ENCODE measurements around the gene TBL1XR1.

TBL1XR1 gene

GRCh38 chr3:177197041-177197726, at the start of gene TBL1XR1:
Gene TBL1XR1 (minus strand): TSS chr3:177197482. CDS start chr3:177064977, 132,505 bp downstream.
- DNase-seq (ENCODE audit: low read depth in 2 of 2): peak; percentile 60 to 70

DNA sequence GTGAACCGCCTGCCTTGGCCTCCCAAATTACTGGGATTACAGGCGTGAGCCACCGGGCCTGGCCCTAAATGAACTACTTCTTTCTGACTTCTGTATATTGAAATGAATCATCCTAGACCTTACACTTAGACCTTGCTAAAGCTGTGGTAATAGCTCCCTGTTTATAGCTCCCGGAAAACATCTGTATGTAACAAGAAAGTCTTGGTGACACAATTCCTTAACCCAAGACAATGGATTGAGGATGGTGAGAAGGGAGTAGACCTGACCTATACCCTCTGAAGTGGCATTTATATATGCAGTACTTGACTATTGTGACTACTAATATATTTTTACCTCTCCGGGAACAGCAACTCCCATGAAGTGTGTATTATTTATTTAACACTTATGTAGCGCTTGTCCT, 48.0 kb upstream of the TBL1XR1 start:
- DNase-seq (ENCODE audit: low read depth in 2 of 2): no peak

- DNase-seq (ENCODE audit: low read depth in 2 of 2): no peak
Observed at GRCh38 chr3:177244606-177245005, 47.3 kb upstream of the TBL1XR1 start.

- no peak for DNase-seq (ENCODE audit: low read depth in 2 of 2)
Observed at GRCh38 chr3:177238686-177239216, 41.5 kb upstream of the TBL1XR1 start.

GRCh38 chr3:177237206-177237605, 39.9 kb upstream of the TBL1XR1 start:
- DNase-seq (ENCODE audit: low read depth in 2 of 2): no peak

DNA sequence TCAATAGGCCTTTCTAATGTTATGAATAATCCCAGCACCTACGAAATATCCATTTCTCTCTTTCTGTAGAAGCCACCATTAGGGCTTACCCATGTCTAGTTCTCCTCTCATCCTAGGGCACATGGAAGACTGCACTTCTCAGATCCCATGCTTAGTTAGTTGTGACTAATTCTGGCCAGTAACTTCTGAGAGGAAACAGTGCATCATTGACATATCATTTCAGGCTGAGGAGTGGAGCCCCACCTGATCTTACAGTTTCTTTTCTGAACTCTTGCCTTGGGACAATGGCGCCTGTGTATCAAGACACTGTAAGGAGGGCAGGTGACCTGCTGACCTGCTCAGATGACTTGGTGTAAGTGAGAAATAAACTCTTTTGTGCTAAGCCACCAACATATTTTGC, 39.4 kb upstream of the TBL1XR1 start:
- DNase-seq (ENCODE audit: low read depth in 2 of 2): no peak

GRCh38 chr3:177234121-177234520, 36.8 kb upstream of the TBL1XR1 start:
- no peak for DNase-seq (ENCODE audit: low read depth in 2 of 2)

DNA sequence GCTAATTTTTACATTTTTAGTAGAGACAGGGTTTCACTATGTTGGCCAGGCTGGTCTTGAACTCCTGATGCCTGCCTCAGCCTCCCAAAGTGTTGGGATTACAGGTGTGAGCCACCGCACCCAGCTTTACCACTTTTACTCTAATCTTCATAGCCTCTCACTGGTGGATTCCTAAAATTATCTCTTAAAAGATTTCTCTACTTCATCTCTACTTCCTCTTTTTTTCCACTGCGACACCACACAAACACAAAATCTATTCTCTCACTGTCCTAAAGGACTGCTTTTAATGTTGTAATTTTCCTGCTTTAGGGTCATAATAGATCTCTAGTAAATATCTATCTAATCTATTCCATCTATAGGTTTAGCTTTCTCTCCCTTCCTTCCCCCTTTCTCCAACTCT, 34.0 kb upstream of the TBL1XR1 start:
- no peak for DNase-seq (ENCODE audit: low read depth in 2 of 2)

- DNase-seq (ENCODE audit: low read depth in 2 of 2): no peak
Observed at GRCh38 chr3:177230641-177231040, 33.4 kb upstream of the TBL1XR1 start.

DNA sequence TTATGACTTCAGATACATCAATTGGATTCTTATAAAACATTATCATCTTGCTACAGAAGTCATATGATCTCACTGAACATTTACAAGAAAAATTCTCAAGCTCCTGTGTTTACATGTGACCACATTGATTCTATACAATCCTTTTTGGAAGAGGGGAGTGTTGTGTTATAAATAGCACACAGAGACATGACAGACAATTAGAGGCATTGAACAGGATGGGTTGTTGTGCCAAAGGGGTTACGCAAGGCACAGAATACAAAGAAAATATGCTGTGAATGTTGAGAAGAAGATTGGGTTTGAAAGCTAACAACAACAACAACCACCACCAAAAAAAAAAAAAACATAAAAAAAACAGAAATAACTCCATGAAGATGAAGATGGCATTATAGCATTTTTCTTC, 32.5 kb upstream of the TBL1XR1 start:
- no peak for DNase-seq (ENCODE audit: low read depth in 2 of 2)

GRCh38 chr3:177228601-177229190, 31.4 kb upstream of the TBL1XR1 start:
- no peak for DNase-seq (ENCODE audit: low read depth in 2 of 2)

DNA sequence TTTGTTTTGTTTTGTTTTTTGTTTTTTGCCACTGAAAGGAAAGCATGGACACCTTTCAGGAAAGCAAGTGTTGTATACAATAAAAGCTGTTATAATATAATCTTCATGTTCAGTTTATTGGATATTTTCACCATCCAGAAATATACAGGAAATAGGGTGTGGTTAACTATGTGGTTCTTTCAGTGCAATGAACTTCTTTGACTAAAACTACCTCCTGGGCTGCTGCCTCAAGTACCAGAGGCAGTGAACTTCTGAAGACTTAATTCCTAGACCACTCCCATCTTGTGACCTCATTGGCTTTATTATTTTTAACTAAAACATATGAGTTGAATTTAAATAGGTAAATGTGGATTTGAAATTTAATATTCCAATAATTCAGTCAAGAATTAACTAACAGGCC, 27.1 kb upstream of the TBL1XR1 start:
- no peak for DNase-seq (ENCODE audit: low read depth in 2 of 2)

DNA sequence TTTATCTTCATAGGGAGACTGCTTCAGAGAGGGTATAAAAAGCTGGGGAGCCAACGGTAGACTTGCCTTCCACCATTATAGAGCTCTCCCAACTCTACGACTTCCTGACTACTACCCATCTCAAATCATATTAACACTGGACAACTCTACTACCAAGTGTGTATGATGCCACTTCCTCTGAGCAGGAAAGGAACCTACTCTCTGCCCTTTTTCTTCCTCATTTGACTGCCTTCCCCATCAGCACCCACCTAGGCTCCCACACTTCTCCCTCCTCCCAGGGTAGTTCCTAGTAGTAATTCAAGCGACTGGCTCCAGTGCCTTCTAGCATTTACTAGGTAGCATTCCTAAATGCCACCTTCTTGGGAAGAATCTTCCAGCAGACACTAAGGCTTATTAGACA, 24.5 kb upstream of the TBL1XR1 start:
- no peak for DNase-seq (ENCODE audit: low read depth in 2 of 2)

DNA sequence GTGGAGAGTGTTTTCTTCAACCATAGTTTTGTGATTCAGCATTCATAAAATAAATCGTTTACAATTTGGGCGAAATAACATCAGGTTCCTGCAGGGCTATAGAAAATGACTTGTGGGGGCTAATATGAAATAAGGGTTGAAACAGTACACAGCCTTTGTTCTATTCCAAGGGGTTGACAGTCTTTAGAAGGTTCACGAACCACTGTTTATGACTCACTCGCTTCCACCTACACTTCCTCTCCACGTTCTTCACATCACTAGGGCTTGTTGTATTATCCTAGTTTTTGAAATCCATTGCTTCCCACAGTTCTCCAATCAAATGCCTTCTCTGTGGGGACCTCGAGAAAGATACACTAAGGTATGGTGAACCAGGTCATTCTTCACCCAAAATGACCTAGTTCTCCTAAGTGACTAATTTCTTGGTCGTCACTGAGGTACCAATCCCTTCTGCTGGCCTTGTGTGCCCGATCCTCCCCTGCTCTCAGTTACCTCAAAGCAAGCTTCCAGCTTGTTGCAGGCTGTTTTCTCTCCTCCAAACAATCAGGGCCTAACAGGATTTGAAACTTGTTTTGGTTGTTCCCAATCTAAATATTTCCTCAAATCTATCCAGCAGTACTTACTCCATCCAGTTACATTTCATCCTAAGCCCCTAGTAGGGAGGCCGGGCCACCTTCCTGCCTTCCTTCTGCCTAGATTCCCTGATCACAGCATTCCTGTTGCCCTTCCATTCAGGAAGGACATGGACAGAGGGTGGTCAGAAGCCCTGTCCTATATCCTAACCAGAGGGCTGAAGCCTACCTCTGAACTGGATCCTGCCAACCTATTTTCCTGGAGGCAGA, 23.1 kb upstream of the TBL1XR1 start:
- DNase-seq (ENCODE audit: low read depth in 2 of 2): no peak

- no peak for DNase-seq (ENCODE audit: low read depth in 2 of 2)
Observed at GRCh38 chr3:177213801-177214535, 16.7 kb upstream of the TBL1XR1 start.

- no peak for DNase-seq (ENCODE audit: low read depth in 2 of 2)
Observed at GRCh38 chr3:177212756-177213155, 15.5 kb upstream of the TBL1XR1 start.

DNA sequence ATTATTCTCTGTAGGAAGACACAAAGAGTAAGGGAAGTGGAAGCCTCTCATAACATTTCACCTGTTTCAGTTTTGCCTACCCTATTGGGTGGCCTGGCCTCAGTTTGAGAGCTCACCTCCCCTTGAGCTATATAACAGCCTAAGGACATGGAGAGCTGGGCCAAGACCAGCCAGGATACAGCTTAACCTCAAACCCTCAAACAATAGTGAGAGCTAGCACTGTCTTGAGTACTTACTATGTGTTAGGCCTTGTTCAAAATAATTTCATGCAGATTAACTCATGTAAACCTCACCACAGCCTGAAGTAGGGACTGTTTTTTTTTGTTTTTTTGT, 15.0 kb upstream of the TBL1XR1 start:
- no peak for DNase-seq (ENCODE audit: low read depth in 2 of 2)

DNA sequence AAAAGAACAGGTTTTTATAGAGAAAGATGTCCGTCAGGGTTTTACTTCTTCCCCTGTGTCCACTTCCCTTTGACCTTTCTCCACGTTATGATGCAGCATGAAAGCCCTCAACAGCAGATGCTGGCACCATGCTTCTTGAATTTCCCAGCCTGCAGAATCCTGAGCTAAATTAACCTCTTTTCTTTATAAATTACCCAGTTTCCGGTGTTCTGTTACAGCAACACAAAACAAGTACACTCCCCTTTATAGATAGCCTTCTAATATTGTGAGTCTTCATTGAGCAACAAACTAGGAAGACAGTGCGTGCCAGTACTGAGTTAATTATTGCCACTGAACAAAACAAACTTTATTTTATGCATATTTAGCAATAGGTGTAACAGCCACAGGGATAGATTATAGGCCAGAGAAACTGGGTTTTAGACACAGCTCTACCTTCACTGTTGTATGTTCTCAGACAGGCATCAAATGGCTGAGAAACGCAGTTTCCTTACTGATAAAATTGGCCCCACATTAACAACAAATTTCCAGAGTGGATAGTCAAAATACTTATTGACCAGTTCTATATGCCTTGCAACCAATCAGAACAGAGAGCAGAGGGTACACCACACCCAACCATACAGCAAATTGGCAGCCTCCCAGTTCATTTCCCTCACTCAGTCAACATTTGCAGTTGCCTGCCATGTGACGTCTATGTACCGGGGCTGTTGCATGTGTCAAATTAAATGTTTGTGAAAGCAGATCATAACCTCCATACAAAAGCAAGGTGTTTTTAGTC, 14.4 kb upstream of the TBL1XR1 start:
- DNase-seq (ENCODE audit: low read depth in 2 of 2): no peak

DNA sequence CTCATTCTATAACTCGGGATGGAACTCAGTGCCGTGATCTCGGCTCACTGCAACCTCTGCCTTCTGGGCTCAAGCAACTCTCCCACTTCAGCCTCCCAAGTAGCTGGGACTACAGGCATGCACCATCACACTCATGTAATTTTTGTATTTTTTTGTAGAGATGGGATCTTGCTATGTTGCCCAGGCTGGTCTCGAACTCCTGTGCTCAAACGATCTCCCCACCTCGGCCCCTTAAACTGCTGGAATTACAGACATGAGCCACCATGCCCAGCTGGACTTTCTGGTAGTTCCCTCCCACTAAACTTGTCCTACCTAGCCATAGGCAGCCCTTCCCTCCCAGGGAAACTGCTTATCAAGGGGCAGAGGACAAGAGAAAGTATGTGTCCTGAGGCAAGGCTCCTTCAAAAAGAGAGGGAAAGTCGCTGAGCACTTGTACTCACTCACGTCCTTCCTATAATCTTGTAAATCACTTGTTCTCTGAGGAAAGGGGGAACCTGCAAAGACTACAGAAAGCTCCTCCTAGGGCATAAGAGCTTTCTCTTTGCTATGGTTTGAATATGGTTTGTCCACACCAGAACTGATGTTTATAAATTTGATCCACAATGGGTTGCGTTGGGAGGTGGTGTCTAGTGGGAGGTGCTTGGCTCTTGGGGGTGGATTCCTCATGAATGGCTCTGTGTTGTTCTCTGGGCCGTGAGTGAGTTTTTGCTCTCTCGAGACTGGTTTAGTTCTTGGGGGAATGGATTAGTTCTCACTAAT, 13.6 kb upstream of the TBL1XR1 start:
- no peak for DNase-seq (ENCODE audit: low read depth in 2 of 2)

- DNase-seq (ENCODE audit: low read depth in 2 of 2): no peak
Observed at GRCh38 chr3:177209509-177209908, 12.2 kb upstream of the TBL1XR1 start.

DNA sequence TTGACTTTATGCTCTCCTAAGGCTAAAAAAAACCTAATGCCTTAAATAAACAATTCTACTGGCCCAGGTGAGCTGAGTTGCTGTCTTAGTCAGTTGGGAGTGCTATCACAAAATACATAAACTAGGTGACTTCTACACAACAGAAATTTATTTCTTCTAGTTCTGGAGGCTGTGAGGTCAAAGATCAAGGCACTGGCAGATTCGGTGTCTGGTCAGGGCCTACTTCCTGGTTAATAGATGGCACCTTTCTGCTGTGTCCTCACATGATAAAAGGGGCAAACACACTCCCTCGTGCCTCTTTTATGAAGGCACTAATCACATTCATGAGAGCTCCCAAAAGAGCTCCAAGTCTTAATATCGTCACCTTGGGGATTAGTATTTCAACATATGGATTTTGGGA, 11.5 kb upstream of the TBL1XR1 start:
- no peak for DNase-seq (ENCODE audit: low read depth in 2 of 2)

Measured in activated CD4-positive, alpha-beta T cell treated with anti-CD3 and anti-CD28 coated beads for 24 hours (primary cell).